CD4-positive, alpha-beta T cell treated with Interleukin-17A for 1 hour (primary cell): ENCODE data around the gene LAIR1.
"Not testable (repeated sequence)": the region's sequence is repeated elsewhere in the genome, so short reads cannot be mapped to it uniquely, and the experiment has no call there.

ENCODE experiments used
- DNase-seq: peaks from one replicate; pipeline ENCODE4 v3.0.0-alpha.2; 2020

The LAIR1 gene

GRCh38 chr19:54339646-54340358 is 24.9 kb downstream of the LAIR1 start:
- DNase-seq = no peak

- DNase-seq = no peak
These were observed 26.2 kb downstream of the LAIR1 start for GRCh38 chr19:54338521-54338920.

GRCh38 chr19:54337858-54338230 is 26.9 kb downstream of the LAIR1 start:
- DNase-seq = no peak

- DNase-seq = no peak
These were observed 27.6 kb downstream of the LAIR1 start for GRCh38 chr19:54336893-54337857.

- DNase-seq = no peak
These were observed 28.5 kb downstream of the LAIR1 start for GRCh38 chr19:54335979-54336892.

GRCh38 chr19:54335164-54335563 is 29.6 kb downstream of the LAIR1 start:
- no peak for DNase-seq

- no peak for DNase-seq
These were observed 31.0 kb downstream of the LAIR1 start for GRCh38 chr19:54333586-54334298.

- no peak for DNase-seq
These were observed 32.6 kb downstream of the LAIR1 start for GRCh38 chr19:54332149-54332548.

GRCh38 chr19:54331626-54332025 is 33.1 kb downstream of the LAIR1 start:
- no peak for DNase-seq

GRCh38 chr19:54329476-54330165 is 35.1 kb downstream of the LAIR1 start:
- DNase-seq = no peak

- not testable (repeated sequence) for DNase-seq
These were observed 36.0 kb downstream of the LAIR1 start for GRCh38 chr19:54328781-54329180.

GRCh38 chr19:54325631-54326030 is 39.1 kb downstream of the LAIR1 start:
- no peak for DNase-seq

GRCh38 chr19:54325194-54325621 is 39.5 kb downstream of the LAIR1 start:
- peak; percentile 74 for DNase-seq

- DNase-seq = no peak
These were observed 40.7 kb downstream of the LAIR1 start for GRCh38 chr19:54324071-54324470.

GRCh38 chr19:54322934-54323333 is 41.8 kb downstream of the LAIR1 start:
- not testable (repeated sequence) for DNase-seq

GRCh38 chr19:54322295-54322694 is 42.4 kb downstream of the LAIR1 start:
- DNase-seq = not testable (repeated sequence)

GRCh38 chr19:54319892-54320670 is 44.6 kb downstream of the LAIR1 start:
- DNase-seq = no peak

GRCh38 chr19:54319049-54319448 is 45.7 kb downstream of the LAIR1 start:
- peak; percentile 17 for DNase-seq

GRCh38 chr19:54317965-54318240 is 46.8 kb downstream of the LAIR1 start:
- no peak for DNase-seq

GRCh38 chr19:54317108-54317964 is 47.4 kb downstream of the LAIR1 start:
- DNase-seq = no peak
